CD14-positive monocyte (primary cell): ENCODE measurements around the gene DLGAP5. TPM values are rescaled to one million over a fixed set of nuclear protein-coding genes. Genes with fewer than 3 reads are reported as not detected.

ENCODE experiments used
- DNase-seq, 3 donors: peaks; one replicate each; pipeline ENCODE4 v3.0.0-alpha.2; 2011 to 2022
- H2AFZ ChIP-seq: 2 replicates; pipeline ENCODE4 v1.6.0; 2012; ENCODE audit warnings: mild to moderate bottlenecking, low read depth, low read length, inconsistent platforms; ENCODE audit not compliant: insufficient read depth, poor library complexity, severe bottlenecking
- H3K27ac ChIP-seq, 2 donors: 1 replicate in 1 of 2; 2 replicates in 1 of 2; pipeline ENCODE4 v1.5.1; 2012 to 2013; ENCODE audit warnings: low read length in 2 of 2, control low read depth in 1 of 2, inconsistent platforms in 1 of 2, low read depth in 1 of 2, mild to moderate bottlenecking in 1 of 2
- H3K27me3 ChIP-seq, 2 donors: one replicate each; pipeline versions ENCODE4 v1.6.0 to v1.6.1; 2011 to 2013; ENCODE audit warnings: low read length in 2 of 2; ENCODE audit not compliant: control insufficient read depth in 2 of 2, insufficient read depth in 2 of 2
- H3K36me3 ChIP-seq, 2 donors: replicated peaks in 1 of 2; 1 replicate in 1 of 2; 2 replicates in 1 of 2; pipeline versions ENCODE4 v1.5.1 to v1.6.1; 2012 to 2013; ENCODE audit warnings: low read length in 2 of 2, control low read depth in 1 of 2, inconsistent platforms in 1 of 2, mild to moderate bottlenecking in 1 of 2; ENCODE audit not compliant: insufficient read depth in 2 of 2, control insufficient read depth in 1 of 2
- H3K4me1 ChIP-seq, 2 donors: 1 replicate in 1 of 2; 2 replicates in 1 of 2; pipeline versions ENCODE4 v1.5.1 to v1.6.1; 2012 to 2013; ENCODE audit warnings: low read length in 2 of 2, control low read depth in 1 of 2, inconsistent platforms in 1 of 2, mild to moderate bottlenecking in 1 of 2, moderate library complexity in 1 of 2; ENCODE audit not compliant: insufficient read depth in 2 of 2, control insufficient read depth in 1 of 2
- H3K4me2 ChIP-seq: replicated peaks from 2 replicates; pipeline ENCODE3; 2012; ENCODE audit warnings: low read length, moderate library complexity, mild to moderate bottlenecking; ENCODE audit not compliant: poor library complexity, severe bottlenecking; ENCODE audit errors: extremely low read depth
- H3K4me3 ChIP-seq, 3 experiments: fragments of 200-600 bp in 1 of 3; sonication (generic) in 1 of 3; replicated peaks in 1 of 3; 1 replicate in 2 of 3; 2 replicates in 1 of 3; pipeline ENCODE4 v1.5.1; 2011 to 2013; ENCODE audit warnings: low read length in 3 of 3, mild to moderate bottlenecking in 3 of 3, control low read depth in 2 of 3, low read depth in 2 of 3, inconsistent platforms in 1 of 3, moderate library complexity in 1 of 3
- H3K79me2 ChIP-seq: 2 replicates; pipeline ENCODE4 v1.6.0; 2012; ENCODE audit warnings: mild to moderate bottlenecking, control low read depth, inconsistent platforms, low read length, moderate library complexity; ENCODE audit not compliant: insufficient read depth
- H3K9ac ChIP-seq: 2 replicates; pipeline ENCODE4 v1.6.0; 2017; ENCODE audit warnings: low read length, mild to moderate bottlenecking; ENCODE audit not compliant: insufficient read depth, poor library complexity, severe bottlenecking
- H3K9me3 ChIP-seq, 2 donors: replicated peaks in 1 of 2; 1 replicate in 1 of 2; 2 replicates in 1 of 2; pipeline versions ENCODE4 v1.5.1 to v1.6.1; 2012 to 2013; ENCODE audit warnings: low read length in 2 of 2, control low read depth in 1 of 2; ENCODE audit not compliant: control insufficient read depth in 1 of 2, insufficient read depth in 1 of 2
- H4K20me1 ChIP-seq: 2 replicates; pipeline ENCODE4 v1.6.0; 2012; ENCODE audit warnings: mild to moderate bottlenecking, low read length, control low read depth, moderate library complexity; ENCODE audit not compliant: insufficient read depth
- H3K27ac Mint-ChIP-seq, 7 donors: one replicate each; pipeline ENCODE4 v1.8.0; 2020; ENCODE audit warnings: mild to moderate bottlenecking in 7 of 7, mixed read lengths in 7 of 7, moderate library complexity in 6 of 7, inconsistent platforms in 2 of 7
- H3K27me3 Mint-ChIP-seq, 3 donors: one replicate each; pipeline ENCODE4 v1.8.0; 2021 to 2022; ENCODE audit warnings: low read depth in 3 of 3, mild to moderate bottlenecking in 3 of 3, mixed read lengths in 3 of 3, moderate library complexity in 3 of 3, inconsistent platforms in 1 of 3
- H3K36me3 Mint-ChIP-seq, 2 donors: one replicate each; pipeline ENCODE4 v1.8.0; 2020; ENCODE audit warnings: mixed read lengths in 2 of 2, inconsistent platforms in 1 of 2, mild to moderate bottlenecking in 1 of 2
- H3K4me1 Mint-ChIP-seq: one replicate; pipeline ENCODE4 v1.8.0; 2020; ENCODE audit warnings: mild to moderate bottlenecking, mixed read lengths
- H3K4me3 Mint-ChIP-seq, 2 donors: one replicate each; pipeline ENCODE4 v1.8.0; 2020; ENCODE audit warnings: mild to moderate bottlenecking in 2 of 2, mixed read lengths in 2 of 2, moderate library complexity in 1 of 2
- H3K9me3 Mint-ChIP-seq, 7 donors: one replicate each; pipeline ENCODE4 v1.8.0; 2020 to 2022; ENCODE audit warnings: mixed read lengths in 7 of 7, mild to moderate bottlenecking in 6 of 7, moderate library complexity in 6 of 7, inconsistent platforms in 2 of 7
- CTCF ChIP-seq: fragments of 200-600 bp; IDR thresholded peaks from one replicate; pipeline ENCODE4 v1.8.0; 2022; ENCODE audit warnings: antibody characterized with exemption, mild to moderate bottlenecking
- WGBS: methylation state at CpG from one replicate; pipeline ENCODE4 v1.1.5; 2013; ENCODE audit warnings: missing lambda C conversion rate; ENCODE audit not compliant: insufficient coverage; 5-methylcytosine and 5-hydroxymethylcytosine counted together
- intact Hi-C, 2 donors: fragments of 100-400 bp; cut with micrococcal nuclease; formaldehyde crosslinking; loops; one replicate each; pipeline versions ENCODE4 v1.15.0 to v1.15.1; 2023
- polyA plus RNA-seq, 3 donors: library from polyadenylated mRNA; depleted of rRNA in 1 of 3; unstranded in 2 of 3; stranded (reverse) in 1 of 3; fragments of 300-500 nt in 2 of 3; fragments of >200 nt in 1 of 3; fragmentation: Illumina TruSeq in 2 of 3; gene quantifications; 1 replicate in 2 of 3; 2 replicates in 1 of 3; pipeline ENCODE4 v1.2.3, GENCODE V29; 2012 to 2021

The DLGAP5 gene
- polyA plus RNA-seq, 3 donors, result 0.23 TPM; not detected in 2

GRCh38 chr14:55121628-55122439 is 69.6 kb downstream of the DLGAP5 start:
- Histone ChIP-seq H3K27me3 (no peaks in the 10 kb centered on the region), H3K4me2 (no peak overlapping the region), H3K9me3 (no peaks in the 10 kb centered on the region), H3K27ac (peak overlapping the region; percentile 68 to 98), H4K20me1 (no peaks in the 10 kb centered on the region), H3K4me3 (no peak overlapping the region), H3K36me3 (no peaks in the 10 kb centered on the region), H3K79me2 (no peaks in the 10 kb centered on the region), H2AFZ (no peak overlapping the region), H3K9ac (no peak overlapping the region), H3K4me1 (peaks cover 99 to 100% of the 10 kb centered on the region in 2 donors)
- intact Hi-C loops, result no loop called here
- no peak for TF ChIP-seq CTCF
- Mint-ChIP-seq H3K4me3 (no peak overlapping the region), H3K9me3 (peaks cover 0 to 6% (median 1%) of the 10 kb centered on the region in 7 donors), H3K36me3 (peaks cover 3 to 9% of the 10 kb centered on the region in 2 donors), H3K27ac (peak overlapping the region; percentile 11 to 99 (median 92)), H3K4me1 (peaks cover 93% of the 10 kb centered on the region), H3K27me3 (peaks cover 0 to 6% (median 2%) of the 10 kb centered on the region in 3 donors)
- no CpG with 5 or more reads among the region's 9 CpGs for WGBS
- DNase-seq, result no peak

- no peaks in the 10 kb centered on the region for H3K27me3 ChIP-seq
- H3K4me3 Mint-ChIP-seq, result peak overlapping the region in 1 of 2 donors; percentile 50
- peak overlapping the region; percentile 17 for H3K4me2 ChIP-seq
- peaks cover 94% of the 10 kb centered on the region for H3K4me1 Mint-ChIP-seq
- peaks cover 0 to 6% (median 2%) of the 10 kb centered on the region in 3 donors for H3K27me3 Mint-ChIP-seq
- intact Hi-C loops, result no loop called here
- H3K27ac Mint-ChIP-seq, result peak overlapping the region; percentile 89 to 99 (median 92)
- H3K4me1 ChIP-seq, result peaks cover 99 to 100% of the 10 kb centered on the region in 2 donors
- no peaks in the 10 kb centered on the region for H4K20me1 ChIP-seq
- no peaks in the 10 kb centered on the region for H3K79me2 ChIP-seq
- peaks cover 2 to 8% of the 10 kb centered on the region in 2 donors for H3K36me3 Mint-ChIP-seq
- H3K9ac ChIP-seq, result no peak overlapping the region
- peak overlapping the region; percentile 68 to 98 for H3K27ac ChIP-seq
- no peaks in the 10 kb centered on the region for H3K36me3 ChIP-seq
- WGBS, result 5% methylated on average over 5 of the region's 13 CpGs
- DNase-seq, result peak; percentile 79 to 91 (median 85)
- H3K9me3 ChIP-seq, result no peaks in the 10 kb centered on the region
- peak overlapping the region in 1 of 3 experiments; percentile 35 for H3K4me3 ChIP-seq
- no peak for TF ChIP-seq CTCF
- peaks cover 0 to 6% (median 1%) of the 10 kb centered on the region in 7 donors for H3K9me3 Mint-ChIP-seq
- no peak overlapping the region for H2AFZ ChIP-seq
Observed at GRCh38 chr14:55120571-55121495, 70.6 kb downstream of the DLGAP5 start.
